ENCODE measurements around the gene PRKAG1.

- TF ChIP-seq CTCF (conservative IDR thresholded peaks at IDR 0.05; ENCODE audit: low read depth, low read length) (no peak), EZH2 (IDR thresholded peaks at IDR 0.05; ENCODE audit: borderline replicate concordance, low read depth, low read length, poor library complexity, severe bottlenecking) (no peak)
Observed at GRCh38 chr12:49043241-49043640, 24.7 kb upstream of the PRKAG1 start.

Data from A673 (cell line).